GM18519 (cell line): ENCODE measurements around the gene LHFPL3.
A peak's percentile ranks its signal among the peaks of the same experiment; 100 is the strongest.

Experiments used
- ATAC-seq: cut with Tn5 transposase; IDR thresholded peaks from one replicate; pipeline ENCODE4 v1.9.1; 2021; ENCODE audit warnings: mild to moderate bottlenecking, moderate library complexity; ENCODE audit not compliant: unreplicated experiment, low FRiP score

The LHFPL3 gene

DNA sequence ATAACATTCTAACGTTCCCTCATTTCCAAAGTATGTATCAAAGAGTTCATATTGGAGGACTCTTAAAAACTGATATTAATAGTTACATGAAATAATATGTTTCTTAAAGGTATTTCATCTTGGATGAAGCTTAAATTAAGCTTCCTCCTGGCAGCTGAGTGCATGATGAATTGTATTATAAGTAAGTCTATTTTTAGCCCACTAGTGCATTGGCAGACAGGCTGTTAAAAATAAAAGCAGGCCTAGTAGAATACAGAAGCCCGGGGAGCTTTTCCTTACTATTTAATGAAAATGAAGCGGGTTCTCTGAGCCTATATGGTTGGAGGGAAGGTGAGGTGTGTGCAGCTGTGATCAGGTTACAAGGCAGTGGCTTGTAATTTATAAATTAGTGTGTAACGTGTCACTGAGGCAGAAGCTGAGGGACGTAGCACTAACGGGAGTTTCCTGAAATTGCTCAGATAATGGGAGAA is 554.9 kb downstream of the LHFPL3 start:
- ATAC-seq = no peak

DNA sequence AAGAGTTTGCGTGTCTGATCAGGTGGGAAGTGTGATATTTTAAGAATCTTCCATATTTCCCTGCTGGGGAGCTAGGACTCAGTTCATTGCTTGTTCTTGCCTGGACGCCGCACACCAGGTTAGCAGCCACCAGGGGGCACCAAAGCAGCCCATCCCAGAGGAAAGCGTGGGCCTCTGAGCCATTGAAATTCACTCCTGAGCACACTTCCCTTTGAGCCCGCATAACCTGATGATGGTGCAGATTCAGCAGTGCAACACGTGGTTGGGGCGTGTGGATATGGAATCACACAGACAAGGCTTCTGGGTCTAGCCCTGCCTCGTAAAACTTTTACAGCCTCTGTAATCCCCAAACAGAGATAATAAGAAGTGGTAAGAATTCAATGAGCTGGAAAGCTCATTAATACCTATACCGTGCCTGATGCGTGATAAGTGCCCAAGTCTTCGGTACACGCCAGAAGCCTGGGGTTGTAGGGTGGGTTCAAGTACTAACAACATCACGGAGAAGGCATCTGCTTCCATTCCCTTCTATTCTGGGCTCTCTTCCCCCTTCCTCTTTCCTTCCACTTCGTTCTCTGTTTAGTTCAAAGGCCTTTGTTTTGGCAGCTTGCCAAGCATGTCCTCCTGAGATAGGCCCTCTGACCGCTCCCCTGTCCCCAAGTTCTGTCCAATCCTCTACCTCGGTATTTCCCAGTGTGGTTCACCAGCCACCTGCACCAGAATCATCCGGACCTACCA is 555.5 kb downstream of the LHFPL3 start:
- peak; percentile 57 for ATAC-seq

DNA sequence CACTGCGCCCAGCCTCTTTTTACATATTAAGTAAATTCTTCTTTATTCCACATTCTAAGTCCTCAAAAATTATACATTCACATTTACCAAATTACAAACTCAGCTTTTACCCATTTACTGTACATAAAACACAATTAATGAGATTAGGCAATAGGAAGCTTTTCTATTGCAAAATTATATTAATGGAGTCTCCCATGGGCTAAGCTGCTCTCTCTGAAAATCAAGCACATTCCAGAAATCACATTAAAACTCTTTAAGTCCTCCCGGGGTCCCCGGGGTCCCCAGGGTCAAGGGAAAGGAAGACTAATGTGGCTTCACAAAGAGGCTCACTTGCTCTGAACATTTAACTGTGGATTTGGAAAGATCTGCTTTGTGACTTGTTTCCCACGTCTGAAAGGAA is 558.2 kb downstream of the LHFPL3 start:
- ATAC-seq = no peak

DNA sequence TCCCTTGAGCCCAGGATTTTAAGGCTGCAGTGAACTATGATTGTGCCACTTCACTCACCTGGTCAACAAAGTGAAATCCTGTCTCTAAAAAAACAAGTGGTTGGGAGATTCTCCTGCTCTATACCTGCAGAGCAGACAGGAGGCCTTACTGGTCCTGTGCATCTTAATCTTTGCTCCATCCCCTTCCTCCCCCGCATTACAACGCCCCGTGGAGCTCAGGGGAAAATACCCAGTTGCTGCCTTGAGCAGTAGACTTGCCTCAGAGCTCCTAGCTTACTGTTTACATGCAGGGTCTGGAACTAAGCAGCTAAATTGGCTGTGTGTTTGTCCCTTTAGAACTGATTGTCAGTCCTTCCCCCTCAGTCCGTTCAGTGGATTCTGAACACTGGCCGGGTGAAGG is 561.8 kb downstream of the LHFPL3 start:
- no peak for ATAC-seq

DNA sequence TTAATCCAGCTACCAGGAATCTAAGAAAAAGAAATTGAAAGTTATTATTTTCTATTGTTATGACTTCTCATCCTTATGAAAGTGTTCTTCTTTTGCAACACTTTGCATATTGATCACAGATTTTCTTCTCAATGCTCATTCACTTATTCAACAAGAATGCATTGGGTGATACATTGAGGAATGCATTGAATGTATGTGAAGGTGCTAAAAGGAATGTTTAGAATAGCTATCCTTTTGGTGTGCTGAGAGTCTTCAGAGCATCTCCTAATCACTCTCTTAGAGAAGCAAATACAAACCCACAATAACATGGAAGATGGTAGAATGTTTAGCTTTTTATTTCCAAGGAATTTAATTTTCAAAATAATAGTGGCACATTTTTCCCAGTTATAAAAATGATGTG is 563.5 kb downstream of the LHFPL3 start:
- no peak for ATAC-seq

DNA sequence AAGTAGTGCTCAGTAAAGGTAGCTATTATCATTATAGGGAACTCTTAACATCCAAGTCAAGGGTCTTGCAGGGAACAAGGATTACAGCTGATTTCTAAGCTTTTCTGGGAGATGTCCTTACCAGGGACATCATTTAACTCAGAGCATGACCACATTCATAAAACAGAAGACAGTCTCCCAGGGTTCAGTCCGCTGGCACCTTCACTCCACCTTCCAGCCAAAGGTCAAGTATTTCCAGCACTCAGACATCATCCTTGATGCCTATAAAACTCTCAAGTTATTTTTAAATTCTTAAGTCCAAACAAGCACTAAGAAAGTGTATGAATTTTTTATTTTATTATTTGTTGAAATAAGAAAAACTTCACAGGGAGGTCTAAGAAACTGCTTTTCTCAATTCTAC is 565.9 kb downstream of the LHFPL3 start:
- no peak for ATAC-seq

DNA sequence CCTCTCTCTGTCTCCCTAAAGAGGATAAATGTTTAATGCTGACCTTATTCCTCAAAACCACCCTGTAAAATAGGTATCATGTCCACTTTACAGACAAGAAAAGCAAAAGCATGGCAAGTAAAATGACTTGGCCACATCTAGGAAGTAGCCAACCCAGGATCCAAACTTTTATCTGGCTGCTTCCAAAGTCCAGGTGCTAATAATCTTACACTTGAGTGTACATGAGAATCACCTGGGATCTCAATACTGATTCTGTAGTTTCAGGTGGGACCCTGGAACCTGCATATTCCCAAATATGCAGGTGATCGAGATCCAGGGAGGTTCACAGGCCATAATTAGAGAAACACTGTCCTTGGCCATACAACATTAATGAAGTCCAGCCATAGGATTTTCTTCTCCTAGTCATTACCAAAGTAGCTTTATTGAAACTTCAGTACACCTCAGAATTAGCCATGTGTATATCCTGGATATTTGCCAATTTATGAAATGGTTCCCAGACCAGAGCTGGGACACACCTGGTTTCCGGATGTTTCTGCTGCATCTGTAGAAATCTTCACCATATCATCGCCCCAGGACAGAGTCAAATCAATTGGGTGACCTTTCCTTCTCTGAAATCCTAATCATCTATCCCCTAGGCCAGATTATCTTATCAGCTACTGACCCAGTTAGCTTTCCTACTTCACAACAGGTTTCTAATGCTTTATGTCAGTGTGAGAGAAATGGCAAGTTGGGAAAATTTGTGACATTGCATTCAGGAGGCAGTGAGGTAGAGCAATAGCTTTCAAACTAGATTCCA is 566.5 kb downstream of the LHFPL3 start:
- ATAC-seq = no peak

DNA sequence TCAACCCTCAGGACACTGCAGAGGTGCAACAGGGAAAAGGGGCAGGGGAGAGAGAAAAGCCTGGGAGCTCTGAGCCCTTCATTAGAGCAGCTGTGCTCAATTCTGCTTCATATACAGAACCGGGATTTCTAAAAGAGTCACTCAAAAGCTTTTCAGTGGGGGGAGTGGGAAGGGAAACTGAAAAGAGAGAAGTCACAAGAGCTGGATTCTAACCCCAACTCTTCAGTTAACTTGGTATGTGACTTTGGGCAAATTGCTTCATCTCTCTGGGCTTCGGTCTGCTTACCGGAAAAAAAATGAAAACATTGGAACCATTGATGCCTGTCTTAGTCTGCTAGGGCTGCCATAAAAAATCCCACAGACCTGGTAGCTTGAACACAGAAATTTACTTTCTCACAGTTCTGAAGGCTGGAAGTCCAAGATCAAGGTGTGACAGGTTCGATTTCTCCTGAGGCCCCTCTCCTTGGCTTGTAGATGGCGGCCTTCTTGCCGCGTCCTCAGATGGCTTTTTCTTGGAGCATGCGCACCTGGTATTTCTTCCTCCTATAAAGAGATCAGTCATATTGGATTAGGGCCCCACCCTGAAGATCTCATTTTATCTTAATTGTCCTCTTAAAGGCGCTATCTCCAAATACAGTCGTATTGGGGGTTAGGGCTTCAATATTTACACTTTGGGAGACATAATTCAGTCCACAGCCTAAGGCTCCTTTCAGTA is 567.3 kb downstream of the LHFPL3 start:
- peak; percentile 37 for ATAC-seq

DNA sequence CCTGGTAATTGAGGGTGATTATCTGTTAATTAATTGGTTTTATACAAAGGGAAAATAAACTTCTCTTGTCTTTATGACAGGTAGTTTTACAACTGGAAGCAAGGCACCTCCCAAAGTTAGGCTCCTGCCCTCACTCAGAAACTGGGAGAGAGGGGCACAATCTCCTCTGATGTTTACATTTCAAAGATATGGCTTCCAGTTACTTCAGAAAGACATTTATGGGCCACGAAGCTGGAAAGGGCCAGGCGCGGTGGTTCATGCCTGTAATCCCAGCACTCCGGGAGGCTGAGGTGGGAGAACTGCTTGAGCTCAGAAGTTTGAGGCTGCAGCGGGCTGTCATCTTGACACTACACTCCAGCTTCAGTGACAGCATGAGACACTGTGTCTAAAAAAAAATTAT is 570.0 kb downstream of the LHFPL3 start:
- no peak for ATAC-seq

DNA sequence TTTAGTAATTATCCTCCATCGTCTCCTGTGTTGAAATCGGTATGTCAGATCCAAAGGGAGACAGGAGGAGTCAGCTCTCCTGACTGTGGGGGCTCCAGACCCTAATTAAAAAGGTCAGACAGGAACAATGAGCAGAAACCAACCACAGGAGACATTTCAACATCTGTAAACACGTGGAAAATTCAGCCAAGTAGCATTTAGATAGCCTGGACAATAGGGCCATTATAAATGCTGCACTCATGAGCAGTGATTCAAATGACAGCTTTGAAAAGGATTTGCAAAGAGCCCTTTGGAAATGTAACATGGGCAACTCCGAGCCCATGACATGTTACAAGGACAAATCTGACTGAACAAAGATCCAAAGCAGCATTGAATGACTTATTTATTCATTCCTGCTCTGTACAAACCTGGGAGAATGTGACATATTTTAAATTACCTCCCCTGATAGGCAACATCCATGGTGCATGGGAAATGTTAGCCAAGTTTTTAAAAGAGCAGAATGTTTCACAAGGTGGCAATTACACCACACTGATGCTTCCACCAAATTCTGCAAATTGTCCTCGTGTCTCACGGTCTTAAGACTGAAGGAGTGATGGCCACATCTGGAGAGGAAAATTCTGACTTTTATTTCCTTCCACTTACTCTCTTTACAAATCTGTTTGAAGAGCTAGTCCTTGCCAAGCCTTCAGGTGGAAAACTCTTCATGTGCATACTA is 572.3 kb downstream of the LHFPL3 start:
- no peak for ATAC-seq

DNA sequence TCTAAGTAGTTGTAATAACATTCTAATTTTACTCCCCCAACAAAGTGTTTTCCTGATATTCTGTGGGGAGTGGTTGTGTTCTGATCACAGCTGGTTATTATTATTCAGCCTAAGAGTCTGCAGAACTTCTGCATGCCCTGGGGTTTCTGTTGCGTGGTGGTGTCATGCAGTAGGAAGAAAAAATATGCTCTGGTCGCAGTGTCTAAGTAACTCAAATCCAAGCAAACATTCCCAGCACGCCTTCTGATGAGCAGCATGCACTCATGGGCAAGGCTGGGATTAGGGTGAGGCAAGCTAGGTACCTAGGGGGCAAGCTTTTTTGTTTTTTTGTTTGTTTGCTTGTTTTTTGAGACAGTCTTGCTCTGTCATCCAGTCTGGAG is 572.8 kb downstream of the LHFPL3 start:
- ATAC-seq = no peak

DNA sequence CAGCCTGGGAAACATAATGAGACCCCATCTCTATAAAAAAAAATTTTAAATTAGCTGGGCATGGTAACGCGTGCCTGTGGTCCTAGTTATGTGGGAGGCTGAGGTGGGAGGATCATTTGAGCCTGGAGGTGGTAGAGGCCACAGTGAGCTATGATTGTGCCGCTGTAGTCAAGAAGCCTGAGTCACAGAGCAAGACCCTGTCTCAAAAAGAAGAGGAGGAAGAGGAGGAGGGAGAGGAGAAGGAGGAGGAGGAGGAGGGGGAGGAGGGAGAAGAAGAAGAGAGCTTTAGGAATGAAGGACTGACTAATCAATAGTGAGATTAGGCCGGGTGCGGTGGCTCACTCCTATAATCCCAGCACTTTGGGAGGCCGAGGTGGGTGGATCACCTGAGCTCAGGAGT is 573.8 kb downstream of the LHFPL3 start:
- ATAC-seq = no peak

DNA sequence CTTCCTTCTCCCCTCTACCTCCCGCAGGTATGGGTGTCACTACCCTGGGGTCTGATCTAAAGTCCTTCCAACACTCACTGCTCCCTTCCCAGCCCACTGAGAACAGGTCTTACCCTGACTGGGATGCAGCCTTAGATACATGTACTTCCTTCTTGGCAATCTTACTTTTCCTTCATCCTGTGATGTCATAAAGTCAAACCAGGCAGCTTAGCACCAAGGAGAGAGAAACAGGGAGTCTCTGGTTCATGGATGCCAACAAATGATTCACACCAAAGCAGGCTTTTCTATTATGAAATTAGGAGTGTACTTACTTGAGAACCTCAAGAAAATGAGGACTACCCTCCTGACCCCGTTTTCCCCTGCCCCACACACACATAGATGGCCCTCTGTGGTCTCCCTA is 574.6 kb downstream of the LHFPL3 start:
- ATAC-seq = no peak

DNA sequence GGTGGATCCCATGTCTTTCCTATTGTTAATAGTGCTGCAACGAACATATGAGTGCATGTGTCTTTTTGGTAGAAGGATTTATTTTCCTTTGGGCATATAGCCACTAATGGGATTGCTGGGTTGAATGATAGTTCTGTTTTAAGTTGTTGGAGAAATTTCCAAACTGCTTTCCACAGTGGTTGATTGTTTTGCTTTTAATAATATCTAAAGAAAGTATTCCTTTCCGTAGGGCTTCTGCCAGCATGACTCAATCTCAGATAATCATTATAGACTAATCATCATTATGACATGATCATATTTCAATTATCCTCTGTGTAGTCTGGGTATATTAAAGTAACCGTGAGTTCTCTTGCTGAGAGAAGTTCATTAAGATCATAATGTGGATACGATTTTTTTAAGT is 575.4 kb downstream of the LHFPL3 start:
- ATAC-seq = no peak

DNA sequence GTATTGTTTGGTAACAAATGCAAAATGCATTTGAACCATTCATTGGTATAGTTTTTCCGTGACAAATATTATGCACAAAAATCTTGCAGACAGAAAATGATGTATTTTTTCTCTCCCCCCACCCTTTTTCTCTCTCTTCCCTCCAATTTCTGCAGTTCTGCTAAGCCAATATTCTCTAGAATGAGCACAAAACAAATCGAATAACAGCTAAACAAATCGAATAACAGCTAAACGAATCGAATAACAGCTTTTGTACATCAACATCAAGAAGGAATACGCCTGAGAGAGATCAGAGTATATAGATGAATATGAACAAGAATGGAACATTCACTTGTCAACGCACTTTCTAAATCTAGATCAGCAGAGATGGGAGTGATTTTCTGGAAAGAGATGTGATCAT is 577.6 kb downstream of the LHFPL3 start:
- ATAC-seq = no peak

DNA sequence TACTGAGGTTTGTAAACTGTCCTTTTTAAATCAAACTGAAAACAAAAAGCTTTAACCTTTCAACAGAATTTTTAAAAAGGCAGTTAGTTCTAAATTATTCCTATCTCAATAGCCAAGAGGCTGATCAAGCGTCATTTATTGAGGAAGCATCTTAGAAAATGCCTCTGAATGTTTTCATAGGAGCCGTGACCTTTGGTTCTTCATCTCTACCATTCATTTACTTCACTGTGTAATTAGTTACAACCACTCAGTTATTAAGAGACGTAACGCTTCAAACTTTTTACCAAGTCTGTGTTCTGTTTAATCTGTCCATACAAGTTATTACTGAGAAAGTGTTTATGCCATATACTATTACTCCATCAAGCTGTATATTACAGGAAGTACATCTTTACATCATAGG is 578.2 kb downstream of the LHFPL3 start:
- ATAC-seq = no peak

DNA sequence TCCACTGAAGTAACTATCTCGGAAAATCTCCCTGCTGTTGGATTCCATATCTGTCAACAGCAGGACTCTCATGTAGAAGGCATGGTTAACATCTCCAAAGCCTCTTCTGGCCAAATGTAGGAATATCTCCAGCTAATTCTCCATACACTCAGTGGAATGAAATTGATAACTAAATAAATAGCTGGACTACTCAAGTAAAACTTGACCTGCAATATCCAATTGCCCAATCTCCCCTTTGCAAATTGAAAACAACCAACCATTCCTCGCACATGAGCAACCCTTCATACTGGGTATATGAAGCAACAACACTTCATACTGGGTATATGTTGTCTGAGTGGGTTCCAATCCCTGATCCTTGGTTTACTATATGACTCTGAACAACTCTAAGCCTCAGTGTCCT is 580.2 kb downstream of the LHFPL3 start:
- no peak for ATAC-seq

DNA sequence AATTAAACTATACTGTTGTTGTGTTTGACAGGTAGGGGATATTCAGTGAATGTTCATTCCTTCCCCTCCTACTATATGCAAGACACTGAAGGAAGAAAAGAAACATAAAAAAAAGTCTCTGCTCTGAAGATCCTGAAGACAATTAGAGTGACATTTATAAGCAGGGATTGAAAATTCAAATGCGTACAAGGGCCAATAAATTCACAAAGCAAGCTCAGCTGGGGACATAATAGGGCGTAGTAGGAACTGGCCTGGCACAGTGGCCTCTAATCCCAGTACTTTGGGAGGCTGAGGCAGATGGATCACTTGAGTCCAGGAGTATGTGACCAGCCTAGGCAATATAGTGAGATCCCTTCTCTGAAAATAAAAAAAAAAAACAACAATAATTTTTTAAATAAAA is 580.7 kb downstream of the LHFPL3 start:
- ATAC-seq = no peak

DNA sequence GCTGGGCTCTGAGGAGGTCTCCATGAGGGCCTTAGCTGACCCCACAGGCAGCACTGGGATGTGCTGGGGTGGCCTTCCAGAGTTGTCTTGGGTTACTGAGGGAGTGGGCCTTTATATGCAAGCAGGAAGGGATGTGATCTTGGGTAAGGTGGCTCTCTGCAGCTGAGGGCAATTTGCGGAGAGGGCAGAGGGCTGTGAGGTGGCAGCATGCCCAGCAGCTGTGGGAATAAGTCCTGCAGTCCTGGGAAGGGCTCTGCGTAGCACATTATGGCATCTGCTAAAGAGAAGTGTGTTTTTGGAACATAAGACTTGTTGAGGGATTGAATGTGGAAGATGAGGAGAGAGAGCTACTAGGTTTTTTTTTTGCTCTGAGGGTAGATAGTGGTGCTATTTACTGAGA is 586.0 kb downstream of the LHFPL3 start:
- ATAC-seq = no peak

DNA sequence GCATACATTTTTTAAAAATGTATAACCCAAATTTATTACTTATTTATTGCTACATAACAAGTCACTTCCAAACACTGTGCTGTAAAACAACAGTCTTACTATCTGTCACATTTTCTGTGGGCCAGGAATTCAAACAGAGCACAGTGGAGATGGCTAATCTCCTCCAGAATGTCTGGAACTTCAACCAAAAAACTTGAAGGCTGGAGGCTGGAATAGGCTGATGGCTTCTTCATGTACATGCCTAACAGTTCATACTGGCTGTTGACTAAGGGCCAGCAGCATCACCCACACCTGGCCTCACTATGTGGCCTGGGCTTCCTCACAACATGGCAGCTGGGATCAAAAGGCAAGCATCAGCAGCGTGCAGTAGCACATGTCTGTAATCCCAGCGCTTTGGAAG is 593.2 kb downstream of the LHFPL3 start:
- ATAC-seq = no peak
